Stimulated activated CD8-positive, alpha-beta memory T cell treated with anti-CD3 and anti-CD28 coated beads, Interleukin-12 subunit alpha, Interleukin-12 subunit beta, amount 100 ng/mL, for 24 hours (primary cell): Measurements from ENCODE around the gene CADM2.
"Not testable (repeated sequence)": the region's sequence is repeated elsewhere in the genome, so short reads cannot be mapped to it uniquely, and the experiment has no call there.

Experiments used
- DNase-seq: peaks from one replicate; pipeline ENCODE4 v3.0.0-alpha.2; 2020; ENCODE audit errors: extremely low read depth

Gene CADM2

GRCh38 chr3:85935171-85935570 lies 976.4 kb downstream of the CADM2 start:
- no peak for DNase-seq

GRCh38 chr3:85939074-85939482 lies 980.3 kb downstream of the CADM2 start:
- DNase-seq = no peak

- DNase-seq = no peak
Measured at GRCh38 chr3:85950435-85950834, 991.6 kb downstream of the CADM2 start.

GRCh38 chr3:85960793-85961192 lies 1002.0 kb downstream of the CADM2 start:
- DNase-seq = no peak

- no peak for DNase-seq
Measured at GRCh38 chr3:85977615-85978338, 1019.0 kb downstream of the CADM2 start.

GRCh38 chr3:85979034-85979433 lies 1020.2 kb downstream of the CADM2 start:
- no peak for DNase-seq

- DNase-seq = not testable (repeated sequence)
Measured at GRCh38 chr3:85989581-85989980, 1030.8 kb downstream of the CADM2 start.

- no peak for DNase-seq
Measured at GRCh38 chr3:86029590-86029989, 1070.8 kb downstream of the CADM2 start.

GRCh38 chr3:86037916-86038315 lies 1079.1 kb downstream of the CADM2 start:
- no peak for DNase-seq

GRCh38 chr3:86046436-86047136 lies 1087.8 kb downstream of the CADM2 start:
- no peak for DNase-seq

GRCh38 chr3:86047161-86047560 lies 1088.4 kb downstream of the CADM2 start:
- DNase-seq = no peak

- no peak for DNase-seq
Measured at GRCh38 chr3:86051058-86051457, 1092.3 kb downstream of the CADM2 start.

GRCh38 chr3:86056032-86056431 lies 1097.2 kb downstream of the CADM2 start:
- no peak for DNase-seq

- DNase-seq = no peak
Measured at GRCh38 chr3:86056962-86057361, 1098.2 kb downstream of the CADM2 start.

- DNase-seq = no peak
Measured at GRCh38 chr3:86073799-86074198, 1115.0 kb downstream of the CADM2 start.

- DNase-seq = no peak
Measured at GRCh38 chr3:86087160-86087871, 1128.5 kb downstream of the CADM2 start.

- no peak for DNase-seq
Measured at GRCh38 chr3:86104154-86104553, 1145.4 kb downstream of the CADM2 start.

GRCh38 chr3:86109434-86109833 lies 1150.6 kb downstream of the CADM2 start:
- no peak for DNase-seq
